K562 treated with DMSO at 1 percent for 12 hours (cell line): ENCODE data around the gene GLYAT. TPM values are rescaled to one million over a fixed set of nuclear protein-coding genes. Genes with fewer than 3 reads are reported as not detected.

ENCODE experiments used
- total RNA-seq: library from RNA; unstranded; fragments of 300-600 nt; gene quantifications from 2 replicates; pipeline ENCODE4 v1.2.3, GENCODE V29; 2022; ENCODE audit not compliant: insufficient read depth

Gene GLYAT
- total RNA-seq = not detected in 2 replicates

GRCh38 chr11:58731819-58732218 lies at the start of gene GLYAT:
Gene GLYAT, minus strand, starts transcription at chr11:58731943. Its CDS starts 7,447 bp downstream, at chr11:58724496.

Other genes starting within 250 kb of the GLYAT start
- not detected in 2 replicates for gene OR5B21, start 223.8 kb downstream of the GLYAT start, total RNA-seq
- 2.0 and 4.3 TPM in 2 replicates for gene LPXN, start 156.1 kb downstream of the GLYAT start, total RNA-seq
- gene ZFP91, start 152.9 kb downstream of the GLYAT start, total RNA-seq = 11.1 and 32.8 TPM in 2 replicates
- gene CNTF, start 109.3 kb downstream of the GLYAT start, total RNA-seq = 1.8 TPM in 1 of 2 replicates, not detected in the other
- gene GLYATL2, start 112.8 kb upstream of the GLYAT start, total RNA-seq = not detected in 2 replicates
- gene GLYATL1, start 207.5 kb upstream of the GLYAT start, total RNA-seq = not detected in 2 replicates